Adrenal gland (tissue), 12 donors: Measurements from ENCODE around the gene NR5A1. TPM values are rescaled to one million over a fixed set of nuclear protein-coding genes. Genes with fewer than 3 reads are reported as not detected.

Source experiments
- DNase-seq, 7 donors: peaks; one replicate each; pipeline ENCODE4 v3.0.0-alpha.2; 2019 to 2020
- H3K27ac ChIP-seq, 5 donors: fragments of 200-600 bp; sonication (generic) in 4 of 5; 1 replicate in 3 of 5; 2 replicates in 2 of 5; pipeline versions ENCODE4 v1.5.1 to v1.8.0; 2016 to 2020; ENCODE audit warnings: mild to moderate bottlenecking in 1 of 5
- H3K27me3 ChIP-seq: fragments of 200-600 bp; 2 replicates; pipeline ENCODE4 v1.8.0; 2021
- H3K36me3 ChIP-seq, 2 donors: fragments of 200-600 bp; replicated peaks in 1 of 2; 1 replicate in 1 of 2; 2 replicates in 1 of 2; pipeline versions ENCODE4 v1.5.1 to v1.8.0; 2018 to 2022
- H3K4me1 ChIP-seq, 2 donors: fragments of 200-600 bp; replicated peaks in 1 of 2; 1 replicate in 1 of 2; 2 replicates in 1 of 2; pipeline versions ENCODE4 v1.5.1 to v1.8.0; 2018 to 2021
- H3K4me3 ChIP-seq, 4 donors: fragments of 200-600 bp; sonication (generic) in 3 of 4; one replicate each; pipeline ENCODE4 v1.5.1; 2016 to 2018
- H3K9me3 ChIP-seq, 3 donors: fragments of 200-600 bp; sonication (generic) in 1 of 3; replicated peaks in 1 of 3; 1 replicate in 2 of 3; 2 replicates in 1 of 3; pipeline versions ENCODE4 v1.5.1 to v1.8.0; 2016 to 2021
- CTCF ChIP-seq, 6 experiments: fragments of 450-650 bp in 4 of 6; fragments of 200-600 bp in 2 of 6; sonication (generic) in 1 of 6; IDR thresholded peaks; 1 replicate in 5 of 6; 2 replicates in 1 of 6; pipeline versions ENCODE4 v1.5.1 to v1.8.0; 2016 to 2021; ENCODE audit warnings: antibody characterized with exemption in 6 of 6, mild to moderate bottlenecking in 2 of 6, moderate library complexity in 1 of 6
- POLR2A ChIP-seq, 2 donors: fragments of 450-650 bp; IDR thresholded peaks; one replicate each; pipeline ENCODE4 v1.6.1; 2017; ENCODE audit warnings: antibody characterized with exemption in 2 of 2, mild to moderate bottlenecking in 2 of 2, moderate library complexity in 1 of 2
- WGBS, 4 donors: extraction: QIAGEN DNeasy Blood & Tissue Kit in 2 of 4; methylation state at CpG; one replicate each; pipeline versions ENCODE4 v1.1.5 to v1.1.7; 2013 to 2017; 5-methylcytosine and 5-hydroxymethylcytosine counted together
- intact Hi-C, 2 donors: fragments of 100-400 bp; cut with DNase I; formaldehyde crosslinking; loops; one replicate each; pipeline versions ENCODE4 v1.14.1 to v1.15.0; 2022 to 2023
- polyA plus RNA-seq, 3 donors: library from polyadenylated mRNA; stranded (reverse); fragments of 200-250 nt in 2 of 3; fragments of 350-450 nt in 1 of 3; fragmentation: Illumina TruSeq in 1 of 3; extraction: RNeasy Lipid Tissue Mini Kit (QIAGEN cat#74804) in 1 of 3; gene quantifications; one replicate each; pipeline ENCODE4 v1.2.3, GENCODE V29; 2013 to 2014
- total RNA-seq, 9 donors: library from RNA; depleted of rRNA in 4 of 9; stranded (reverse); fragments of >200 nt in 4 of 9; fragments of 120-200 nt in 1 of 9; fragmentation: NEBNext Ultra II Directional in 1 of 9; extraction: Animal tissue kit (Norgen Biotek cat#: 25700) in 1 of 9; gene quantifications; one replicate each; pipeline versions ENCODE4 v1.1.0 to v1.2.4, GENCODE V29; 2013 to 2023
- donor health status: healthy with polysubstance abuse.
- donor health status: Bipolar disorder and iron deficiency.
- donor health status: DM: yes; HTN: yes; CAD: no.
- donor health status: DM: no; HTN: no; CAD: no.
- donor health status: DM: no; HTN: no; CAD: no.
- donor health status: DM: yes; HTN: yes; CAD: no.

NR5A1 gene
- total and polyA plus RNA-seq, 12 donors, result 110 to 637 (median 216) TPM

GRCh38 chr9:124444166-124444565 lies 63.0 kb downstream of the NR5A1 start:
- intact Hi-C loops, result no loop called here
- DNase-seq, result no peak
- Histone ChIP-seq H3K27ac (no peak overlapping the region), H3K9me3 (no peaks in the 10 kb centered on the region), H3K27me3 (no peaks in the 10 kb centered on the region), H3K36me3 (no peaks in the 10 kb centered on the region), H3K4me1 (peaks cover 10 to 11% of the 10 kb centered on the region in 2 donors), H3K4me3 (no peak overlapping the region)
- 82 to 86% (median 83%) methylated on average over 3 of the region's 3 CpGs for WGBS, 4 donors
- TF ChIP-seq CTCF (IDR thresholded peaks at IDR 0.05), result no peak
- TF ChIP-seq POLR2A (IDR thresholded peaks at IDR 0.05), result no peak

GRCh38 chr9:124443625-124444024 lies 63.6 kb downstream of the NR5A1 start:
- no peak for TF ChIP-seq POLR2A (IDR thresholded peaks at IDR 0.05)
- TF ChIP-seq CTCF (IDR thresholded peaks at IDR 0.05), result no peak
- Histone ChIP-seq H3K27me3 (no peaks in the 10 kb centered on the region), H3K4me1 (peaks cover 10 to 11% of the 10 kb centered on the region in 2 donors), H3K9me3 (no peaks in the 10 kb centered on the region), H3K4me3 (no peak overlapping the region), H3K27ac (no peak overlapping the region), H3K36me3 (no peaks in the 10 kb centered on the region)
- DNase-seq, result no peak
- intact Hi-C loops, result no loop called here
- WGBS, 4 donors, result 75 to 94% (median 86%) methylated on average over 2 of the region's 2 CpGs

- TF ChIP-seq POLR2A (IDR thresholded peaks at IDR 0.05), result no peak
- Histone ChIP-seq H3K27ac (no peak overlapping the region), H3K36me3 (no peaks in the 10 kb centered on the region), H3K4me1 (peaks cover 3 to 4% of the 10 kb centered on the region in 2 donors), H3K4me3 (no peak overlapping the region), H3K27me3 (no peaks in the 10 kb centered on the region), H3K9me3 (no peaks in the 10 kb centered on the region)
- WGBS, 4 donors, result 71 to 88% (median 79%) methylated on average over 3 of the region's 3 CpGs
- intact Hi-C loops, result no loop called here
- peak in 1 of 7 donors; percentile 3 for DNase-seq
Observed at GRCh38 chr9:124442826-124443225, 64.4 kb downstream of the NR5A1 start.

- TF ChIP-seq POLR2A (IDR thresholded peaks at IDR 0.05), result no peak
- no peak for TF ChIP-seq CTCF (IDR thresholded peaks at IDR 0.05)
- Histone ChIP-seq H3K36me3 (no peaks in the 10 kb centered on the region), H3K27ac (no peak overlapping the region), H3K27me3 (no peaks in the 10 kb centered on the region), H3K9me3 (no peaks in the 10 kb centered on the region), H3K4me1 (no peaks in the 10 kb centered on the region), H3K4me3 (no peak overlapping the region)
- intact Hi-C loops, result no loop called here
- no peak for DNase-seq
Observed at GRCh38 chr9:124442379-124442778, 64.8 kb downstream of the NR5A1 start.

GRCh38 chr9:124441291-124441690 lies 65.9 kb downstream of the NR5A1 start:
- peak in 2 of 7 donors; percentile 3 to 11 for DNase-seq
- 79 to 89% (median 83%) methylated on average over 14 to 16 of the region's 16 CpGs for WGBS, 4 donors
- no peaks in the 10 kb centered on the region for H3K27me3 ChIP-seq
- TF ChIP-seq CTCF (IDR thresholded peaks at IDR 0.05) (no peak), POLR2A (IDR thresholded peaks at IDR 0.05) (no peak)
- H3K4me3 ChIP-seq, result no peak overlapping the region
- intact Hi-C loops, result no loop called here
- no peaks in the 10 kb centered on the region for H3K4me1 ChIP-seq
- H3K27ac ChIP-seq, result no peak overlapping the region
- no peaks in the 10 kb centered on the region for H3K9me3 ChIP-seq
- H3K36me3 ChIP-seq, result no peaks in the 10 kb centered on the region
